Stimulated activated CD8-positive, alpha-beta memory T cell treated with anti-CD3 and anti-CD28 coated beads, Interleukin-7, amount 100 ng/mL, for 48 hours (primary cell): Measurements from ENCODE around the gene TLR5.

Experiments
- DNase-seq, 2 donors: peaks; one replicate each; pipeline ENCODE4 v3.0.0-alpha.2; 2020; ENCODE audit warnings: low read depth in 1 of 2; ENCODE audit errors: extremely low read depth in 1 of 2

Gene TLR5

GRCh38 chr1:223147873-223148272 is 4.8 kb upstream of the TLR5 start:
- no peak for DNase-seq

GRCh38 chr1:223147409-223147808 is 4.4 kb upstream of the TLR5 start:
- DNase-seq, result no peak

- DNase-seq, result no peak
These were observed 3.7 kb upstream of the TLR5 start for GRCh38 chr1:223146745-223147144.

GRCh38 chr1:223144914-223145313 is 1.9 kb upstream of the TLR5 start:
- DNase-seq, result no peak

GRCh38 chr1:223144431-223144830 is 1.4 kb upstream of the TLR5 start:
- no peak for DNase-seq

GRCh38 chr1:223143537-223144248 is 645 bp upstream of the TLR5 start:
- no peak for DNase-seq

GRCh38 chr1:223142269-223142668 is 779 bp downstream of the TLR5 start:
- DNase-seq, result no peak

- DNase-seq, result no peak
These were observed 2.2 kb downstream of the TLR5 start for GRCh38 chr1:223140611-223141405.

GRCh38 chr1:223137455-223138085 is 5.5 kb downstream of the TLR5 start:
- no peak for DNase-seq

- DNase-seq, result no peak
These were observed 7.0 kb downstream of the TLR5 start for GRCh38 chr1:223136086-223136485.

- DNase-seq, result no peak
These were observed 7.7 kb downstream of the TLR5 start for GRCh38 chr1:223135176-223135942.

- DNase-seq, result peak; percentile 52 to 53
These were observed 9.1 kb downstream of the TLR5 start for GRCh38 chr1:223133824-223134435.

GRCh38 chr1:223133306-223133823 is 9.7 kb downstream of the TLR5 start:
- no peak for DNase-seq

- DNase-seq, result peak in 1 of 2 donors; percentile 31
These were observed 13.7 kb downstream of the TLR5 start for GRCh38 chr1:223129229-223129901.

GRCh38 chr1:223126741-223127140 is 16.3 kb downstream of the TLR5 start:
- no peak for DNase-seq

GRCh38 chr1:223125766-223126165 is 17.3 kb downstream of the TLR5 start:
- DNase-seq, result no peak

GRCh38 chr1:223123011-223123610 is 19.9 kb downstream of the TLR5 start:
- no peak for DNase-seq

GRCh38 chr1:223118418-223118817 is 24.6 kb downstream of the TLR5 start:
- no peak for DNase-seq

GRCh38 chr1:223116950-223117349 is 26.1 kb downstream of the TLR5 start:
- DNase-seq, result no peak
